Measurements from ENCODE around the gene USH2A.

The USH2A gene

DNA sequence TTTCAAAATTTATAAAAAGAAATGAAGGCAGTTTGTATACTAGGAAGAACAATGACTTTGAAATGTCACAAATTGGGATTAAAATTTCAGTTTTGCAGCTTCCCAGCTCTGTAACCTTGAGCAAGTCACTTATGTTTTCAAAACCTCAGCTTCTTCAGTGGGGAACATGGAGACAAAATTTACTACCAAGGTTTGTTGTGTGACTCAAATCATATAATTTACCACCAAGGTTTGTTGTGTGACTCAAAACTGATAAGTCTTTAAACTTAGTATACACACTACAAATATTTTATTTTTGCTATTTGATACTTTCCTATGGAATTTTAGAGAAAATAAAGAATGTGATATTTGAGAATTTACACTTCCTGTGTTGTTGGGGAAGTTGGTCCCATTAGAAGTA is 636.3 kb downstream of the USH2A start:
- no peak for DNase-seq (ENCODE audit: low read depth)

DNA sequence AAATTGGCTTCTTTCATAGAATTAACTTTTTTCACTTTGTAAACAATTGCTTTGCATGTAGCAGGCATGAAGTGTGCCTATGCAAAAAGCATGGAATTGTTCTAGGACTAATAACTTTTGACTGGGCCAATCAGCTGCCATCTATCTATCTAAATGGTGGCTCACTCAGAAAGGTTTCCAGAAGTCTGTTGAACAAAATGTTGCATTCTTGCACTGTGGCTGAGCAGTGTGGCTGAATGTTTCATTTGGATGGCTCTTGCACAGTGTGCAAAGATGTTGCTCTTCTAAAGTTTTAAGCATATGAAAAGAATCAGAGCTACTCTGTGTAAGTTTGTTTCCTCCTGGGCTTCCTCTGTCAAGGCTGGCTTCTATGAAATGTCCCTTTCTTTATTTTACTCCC is 642.6 kb downstream of the USH2A start:
- DNase-seq (ENCODE audit: low read depth), result no peak

DNA sequence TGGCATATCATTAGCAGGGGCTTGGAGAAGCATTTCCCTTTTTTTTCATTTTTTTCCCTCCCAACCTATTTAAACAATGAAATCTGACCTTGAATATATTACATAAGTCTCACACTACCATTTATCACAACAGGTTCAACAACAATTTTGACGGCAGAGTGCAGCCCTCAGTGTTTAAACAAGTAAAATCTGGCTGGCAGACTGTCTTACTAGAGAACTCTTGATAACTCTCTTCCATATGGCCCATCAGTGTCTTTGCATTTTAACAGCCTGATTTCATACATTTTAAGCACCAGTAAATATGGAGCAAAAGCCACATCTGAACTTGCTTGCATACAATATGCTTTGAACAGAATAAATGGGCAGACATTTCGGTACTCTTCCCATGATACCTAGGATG is 643.1 kb downstream of the USH2A start:
- DNase-seq (ENCODE audit: low read depth), result no peak

DNA sequence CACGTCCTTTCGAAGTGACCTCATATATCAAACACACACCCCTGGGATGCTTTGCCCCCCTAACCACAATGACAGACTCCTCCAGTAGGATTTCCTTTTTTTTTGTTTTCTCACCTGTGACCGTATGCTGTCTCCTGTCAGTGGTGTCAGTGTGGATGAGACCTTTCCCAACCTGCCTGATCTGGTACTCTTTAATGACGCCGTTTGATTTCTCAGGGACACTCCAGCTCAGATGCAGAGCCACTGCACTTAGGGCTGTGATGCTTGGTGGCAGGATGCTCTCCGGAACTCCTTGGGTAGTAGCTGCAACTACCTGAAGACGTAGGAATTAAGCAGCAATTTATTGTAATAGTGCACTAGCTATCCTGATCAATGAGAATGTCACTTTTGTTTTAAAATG is 643.5 kb downstream of the USH2A start:
- DNase-seq (ENCODE audit: low read depth), result no peak

DNA sequence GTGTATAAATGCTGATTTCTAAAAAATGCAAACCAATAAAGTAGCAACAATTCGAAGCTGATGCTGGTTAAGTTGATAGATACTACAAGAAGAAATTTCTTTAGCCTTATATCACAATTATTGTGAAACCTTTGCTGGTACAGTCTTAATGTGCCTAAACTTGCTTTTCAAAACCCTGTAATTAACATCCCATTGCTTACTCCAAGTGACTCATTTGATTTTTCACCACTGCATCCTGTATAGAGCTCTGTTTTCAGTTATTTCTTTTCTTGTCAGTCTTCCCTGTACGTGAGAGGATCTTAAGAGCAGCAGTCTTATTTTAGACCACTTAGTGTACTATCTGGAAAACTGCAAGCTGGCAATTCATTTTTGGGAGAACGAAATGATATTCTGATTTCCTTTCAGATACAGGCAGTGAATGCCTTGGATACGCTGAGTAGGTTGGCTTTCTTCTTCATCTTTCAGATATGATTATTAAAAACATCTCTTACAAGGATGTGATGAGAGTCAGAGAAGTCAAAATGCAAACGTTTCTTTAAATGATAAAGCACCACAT is 645.8 kb downstream of the USH2A start:
- no peak for DNase-seq (ENCODE audit: low read depth)

DNA sequence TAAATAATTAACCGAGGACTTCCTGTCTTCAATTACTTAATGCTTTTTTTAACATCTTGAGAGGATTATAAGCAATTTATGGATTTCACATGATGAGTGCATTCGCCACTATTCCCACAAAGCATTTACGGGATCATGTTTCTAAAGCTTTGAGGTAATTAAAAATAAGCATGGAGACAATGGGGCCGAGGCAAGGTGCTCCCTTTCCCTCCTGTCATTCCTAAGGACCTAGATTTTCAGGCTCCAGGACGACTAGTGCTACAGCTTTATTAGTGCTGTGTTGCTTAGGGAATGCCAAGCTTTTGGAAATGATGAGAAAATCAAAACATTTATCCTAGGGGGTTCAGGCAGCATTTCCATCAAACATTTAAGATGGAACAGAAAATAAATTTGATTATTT is 646.9 kb downstream of the USH2A start:
- DNase-seq (ENCODE audit: low read depth), result no peak

DNA sequence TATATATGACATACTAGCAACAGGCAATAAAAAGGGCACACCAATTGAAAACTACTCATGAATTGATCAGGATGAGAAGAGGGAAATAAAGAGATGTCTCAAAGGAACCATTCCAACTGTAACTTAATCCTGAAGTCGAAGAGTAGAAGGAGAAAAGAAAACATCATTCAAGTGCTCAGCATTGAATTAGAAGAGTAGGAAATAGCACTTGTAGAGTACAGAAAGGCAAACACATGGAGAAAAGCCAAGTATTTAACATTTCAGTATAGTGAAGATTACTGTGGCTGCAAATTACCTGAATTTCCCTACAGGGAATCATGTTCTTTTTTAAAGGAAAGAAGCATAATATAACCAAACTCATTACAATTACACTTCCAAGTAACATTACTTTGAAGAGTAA is 651.1 kb downstream of the USH2A start:
- no peak for DNase-seq (ENCODE audit: low read depth)

DNA sequence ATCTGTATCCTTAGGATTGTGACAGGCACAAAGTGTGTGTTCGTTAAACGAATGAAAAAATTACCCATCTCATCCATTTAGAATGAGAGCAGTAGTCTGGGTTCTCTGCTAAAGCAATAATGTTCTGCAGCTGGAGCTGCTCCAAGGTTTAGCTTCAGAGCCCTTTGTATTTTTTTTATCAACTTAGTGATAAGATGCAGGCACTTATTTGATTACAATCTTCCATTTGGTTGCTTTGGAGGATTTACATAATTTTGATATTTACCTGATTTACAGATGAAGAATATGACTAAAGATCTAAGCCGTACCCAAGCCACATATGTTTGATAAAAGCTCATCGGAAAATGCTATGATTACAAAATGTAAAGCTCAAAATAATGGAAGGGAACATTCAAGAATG is 654.9 kb downstream of the USH2A start:
- DNase-seq (ENCODE audit: low read depth), result no peak

DNA sequence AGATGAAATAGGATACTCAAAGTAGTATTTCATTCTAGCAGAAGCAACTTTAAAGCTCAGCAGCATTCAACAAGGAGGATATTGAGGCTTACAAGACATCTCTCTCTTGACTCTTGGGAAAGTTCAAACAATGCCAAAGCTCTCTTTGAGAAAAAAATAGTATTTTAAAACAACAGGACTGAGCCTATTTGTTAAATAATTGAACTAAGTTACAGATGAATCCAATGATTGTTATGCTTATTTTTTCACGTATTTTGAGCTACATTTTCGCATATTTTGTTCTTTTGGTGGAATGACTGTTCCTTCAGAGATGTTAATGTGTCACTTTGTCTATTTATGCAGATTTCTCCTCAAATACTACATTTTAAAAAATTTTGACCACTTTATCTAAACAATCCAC is 655.5 kb downstream of the USH2A start:
- no peak for DNase-seq (ENCODE audit: low read depth)

DNA sequence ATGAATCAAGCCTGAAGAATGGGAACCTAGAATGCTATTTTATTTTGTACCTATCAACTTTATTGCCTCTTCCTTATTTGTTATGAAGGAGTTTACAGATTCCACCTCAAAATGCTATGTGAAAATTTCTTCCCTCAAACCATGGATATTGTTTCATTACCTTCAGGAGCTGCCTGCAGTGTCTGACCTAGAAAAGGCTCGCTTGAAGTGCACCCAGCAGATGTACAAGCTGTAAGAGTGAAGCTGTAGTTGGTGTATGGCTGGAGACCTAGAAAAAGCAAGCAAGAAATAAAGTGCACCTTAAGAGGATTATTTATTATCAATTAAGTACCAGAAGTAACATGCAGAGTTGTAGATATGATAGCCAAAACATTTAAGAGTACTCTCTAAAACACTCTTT is 656.7 kb downstream of the USH2A start:
- DNase-seq (ENCODE audit: low read depth), result no peak

DNA sequence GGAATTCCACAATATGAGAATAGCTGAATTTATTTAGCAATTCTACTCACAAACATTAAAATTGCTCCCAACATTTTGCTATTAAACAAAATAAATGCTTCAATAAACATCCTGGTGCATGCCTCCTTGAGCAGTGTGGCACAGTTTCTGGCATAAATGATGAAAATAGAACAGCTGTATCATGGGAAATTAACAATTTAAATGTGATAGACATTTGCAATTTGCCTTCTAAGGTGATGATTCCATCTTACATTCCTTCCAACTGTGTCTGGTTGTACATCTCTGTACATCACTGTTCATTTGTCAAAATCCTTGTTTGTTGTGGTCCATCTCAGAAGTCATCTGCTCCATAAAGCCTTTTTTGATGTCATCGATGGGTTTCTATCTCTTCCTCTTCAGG is 657.4 kb downstream of the USH2A start:
- no peak for DNase-seq (ENCODE audit: low read depth)

DNA sequence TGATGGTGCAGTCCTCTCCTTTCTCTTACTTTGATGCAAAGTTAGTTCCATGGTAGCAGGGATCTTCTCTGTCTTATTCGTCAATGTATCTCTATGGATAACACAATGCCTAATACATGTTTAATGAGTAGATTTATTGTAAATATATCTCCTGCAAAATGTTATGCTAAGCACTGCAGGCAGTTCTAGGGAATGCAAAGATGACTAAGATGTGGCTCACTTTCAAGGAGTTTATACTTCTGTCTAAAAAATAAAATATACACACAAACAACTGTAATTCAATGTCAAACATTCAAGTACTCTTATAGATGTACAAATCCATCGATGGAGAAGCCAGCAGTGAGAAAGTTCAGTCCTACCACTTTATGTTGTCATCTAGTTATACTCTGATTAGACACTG is 661.8 kb downstream of the USH2A start:
- no peak for DNase-seq (ENCODE audit: low read depth)

DNA sequence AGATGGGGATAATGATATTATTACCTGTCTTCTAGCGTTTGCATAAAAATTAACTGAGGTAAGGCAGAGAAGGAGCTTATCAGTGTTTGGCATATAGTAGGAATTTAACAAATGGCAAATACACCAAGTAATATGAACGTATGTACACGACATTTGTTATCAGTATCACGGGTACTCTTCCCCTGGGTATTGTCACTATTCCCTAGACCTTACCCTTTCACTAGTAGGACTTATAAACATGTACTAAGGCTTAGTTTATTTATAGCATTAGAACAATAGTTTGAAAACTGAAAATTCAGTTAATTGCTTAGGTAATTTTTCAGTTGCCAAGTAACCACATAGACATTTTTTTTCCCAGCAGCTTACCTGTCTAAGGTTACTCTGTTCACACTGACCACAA is 669.1 kb downstream of the USH2A start:
- no peak for DNase-seq (ENCODE audit: low read depth)

DNA sequence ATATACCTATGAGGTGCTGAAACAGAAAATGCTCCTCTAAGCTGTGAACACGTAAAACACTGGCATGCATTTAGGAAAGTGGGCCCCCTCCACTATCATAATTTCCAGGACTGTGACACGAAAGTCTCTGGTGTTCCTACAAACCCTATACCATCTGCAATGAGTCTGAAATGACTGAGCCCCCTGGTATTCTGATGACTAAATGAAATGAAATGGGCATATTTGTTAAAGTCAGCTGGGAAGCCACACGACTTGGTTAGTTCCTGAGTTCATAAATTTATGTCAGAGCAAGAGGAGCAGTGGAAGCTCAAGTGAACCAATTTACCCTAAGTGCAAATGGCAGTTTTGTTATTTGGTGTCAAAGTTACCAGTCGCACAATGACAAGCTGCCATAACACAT is 673.8 kb downstream of the USH2A start:
- DNase-seq (ENCODE audit: low read depth), result no peak

DNA sequence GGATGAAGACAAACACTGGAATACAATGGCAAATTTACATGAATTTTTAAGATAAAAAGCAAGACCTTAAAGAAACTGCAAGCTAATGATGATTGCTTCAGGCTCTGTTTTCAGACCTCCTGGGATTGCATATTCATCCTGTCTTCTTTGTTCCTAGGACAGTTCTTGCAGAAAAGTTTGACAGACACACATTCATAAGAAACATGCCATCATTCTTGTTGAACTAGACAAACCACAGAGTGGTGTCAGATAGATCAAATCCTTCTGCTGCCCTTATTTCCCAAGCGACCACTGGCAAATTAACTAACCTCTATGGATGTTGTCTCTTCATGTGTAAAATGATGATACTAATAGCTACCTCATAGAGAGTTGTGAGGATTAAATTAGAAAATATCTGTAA is 674.8 kb downstream of the USH2A start:
- no peak for DNase-seq (ENCODE audit: low read depth)

DNA sequence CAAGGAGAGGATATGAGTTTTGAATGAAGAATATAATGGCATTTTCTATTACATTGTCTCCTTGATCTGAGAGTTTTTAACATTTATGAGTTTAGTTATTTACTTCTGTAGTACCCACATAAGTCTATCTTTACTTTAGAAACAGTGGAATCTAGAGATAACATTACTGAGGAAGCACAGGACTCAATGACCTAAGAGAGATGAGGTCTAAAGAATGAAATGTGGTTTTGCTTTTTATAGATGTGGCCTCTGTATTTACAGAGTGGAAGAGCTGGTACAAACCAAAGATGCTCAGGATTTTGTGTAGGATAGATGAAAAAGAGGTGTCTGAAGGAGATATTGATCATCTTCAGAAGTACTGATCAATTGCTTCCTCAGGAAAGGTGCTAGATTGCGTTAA is 678.8 kb downstream of the USH2A start:
- no peak for DNase-seq (ENCODE audit: low read depth)

DNA sequence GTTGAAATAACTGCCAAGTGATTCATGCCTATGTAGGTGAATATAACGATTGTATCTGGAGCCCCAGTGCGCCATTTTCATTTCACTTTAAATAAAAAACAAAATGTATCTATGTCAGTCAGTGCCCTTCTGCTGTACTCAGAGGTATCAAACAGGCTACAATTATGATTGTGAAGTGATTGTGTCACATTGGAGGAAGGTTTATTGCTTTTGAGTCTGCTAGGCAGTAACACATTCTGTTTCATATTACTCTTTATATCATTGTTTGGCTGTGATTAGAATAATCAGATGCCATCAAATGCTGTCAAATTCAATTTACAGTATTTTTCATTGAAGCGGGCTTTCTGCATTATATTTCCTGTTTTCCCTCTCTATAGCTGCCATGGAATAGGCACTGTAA is 684.2 kb downstream of the USH2A start:
- DNase-seq (ENCODE audit: low read depth), result no peak

DNA sequence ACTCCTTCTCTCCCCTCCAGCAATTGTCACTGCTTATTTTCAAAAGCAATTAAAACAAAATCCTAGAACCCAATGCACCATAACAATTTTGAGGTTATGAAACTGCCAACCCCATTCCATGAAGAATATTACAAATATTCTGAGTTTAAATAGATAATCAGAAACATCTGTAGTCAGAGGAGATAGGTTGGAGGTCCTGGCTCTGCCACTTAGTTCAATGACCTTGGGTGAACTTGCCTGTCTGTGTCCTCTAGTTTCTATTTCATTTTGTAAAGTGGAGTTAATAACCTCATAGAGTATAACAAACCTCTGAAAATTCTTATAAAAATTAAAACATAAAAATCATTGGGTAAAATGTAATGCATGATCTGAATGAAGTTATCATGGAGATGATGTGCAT is 691.5 kb downstream of the USH2A start:
- DNase-seq (ENCODE audit: low read depth), result no peak

DNA sequence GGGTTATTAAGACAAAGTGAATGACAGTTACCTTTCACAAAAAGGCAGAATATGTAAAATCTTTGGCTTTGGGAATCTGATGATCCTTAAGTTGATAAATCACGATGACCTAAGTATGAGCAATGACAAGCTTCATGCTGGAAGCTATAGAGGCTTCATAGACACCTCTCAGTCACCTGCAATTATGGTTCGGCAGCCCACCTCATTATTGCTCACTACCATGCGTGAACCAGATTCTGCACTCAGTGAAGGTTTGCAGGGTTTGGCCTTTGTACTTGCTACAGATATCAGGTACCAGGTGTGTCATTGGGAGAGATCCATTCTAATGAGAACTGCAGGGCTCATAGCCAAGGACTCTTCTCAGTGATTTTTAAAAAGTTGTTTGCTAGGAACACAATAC is 692.6 kb downstream of the USH2A start:
- DNase-seq (ENCODE audit: low read depth), result no peak

DNA sequence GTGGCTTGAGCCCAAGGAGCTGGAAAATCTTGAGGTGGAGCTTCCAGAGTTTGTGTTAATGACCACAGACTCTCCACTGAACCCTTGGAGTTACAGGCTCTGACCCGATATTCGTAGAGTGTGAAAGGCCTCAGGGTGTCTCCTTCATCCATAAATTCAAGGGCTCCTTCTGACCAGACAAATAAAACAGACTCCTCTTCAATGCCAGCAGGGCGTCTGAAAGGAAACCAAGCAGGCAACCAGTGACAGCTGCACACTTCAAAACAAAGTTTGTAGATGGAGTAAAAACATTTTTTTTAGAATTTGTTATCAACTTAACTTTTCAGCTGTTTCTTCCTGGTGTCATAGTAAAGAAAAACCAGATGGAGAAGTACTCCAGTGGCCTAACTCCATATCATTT is 695.1 kb downstream of the USH2A start:
- no peak for DNase-seq (ENCODE audit: low read depth)

DNA sequence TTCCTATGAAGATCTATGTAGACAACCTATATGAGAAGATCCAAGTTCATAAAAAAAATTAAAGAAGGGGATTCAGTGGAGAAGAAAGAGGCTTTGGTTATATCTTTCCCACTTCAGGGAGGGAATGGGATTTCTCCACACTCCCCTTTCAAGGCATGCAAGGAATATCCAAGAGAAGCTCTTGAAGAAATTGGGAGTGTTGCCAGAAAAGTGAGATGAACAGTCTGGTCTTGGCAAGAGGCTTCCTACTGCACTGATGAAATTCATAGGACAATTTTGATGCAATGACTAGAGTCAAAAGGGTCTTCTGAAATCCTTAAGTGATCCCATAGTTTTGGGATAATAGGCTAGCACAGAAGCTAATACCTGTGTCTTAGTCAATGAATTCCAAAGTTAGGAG is 703.1 kb downstream of the USH2A start:
- no peak for DNase-seq (ENCODE audit: low read depth)

DNA sequence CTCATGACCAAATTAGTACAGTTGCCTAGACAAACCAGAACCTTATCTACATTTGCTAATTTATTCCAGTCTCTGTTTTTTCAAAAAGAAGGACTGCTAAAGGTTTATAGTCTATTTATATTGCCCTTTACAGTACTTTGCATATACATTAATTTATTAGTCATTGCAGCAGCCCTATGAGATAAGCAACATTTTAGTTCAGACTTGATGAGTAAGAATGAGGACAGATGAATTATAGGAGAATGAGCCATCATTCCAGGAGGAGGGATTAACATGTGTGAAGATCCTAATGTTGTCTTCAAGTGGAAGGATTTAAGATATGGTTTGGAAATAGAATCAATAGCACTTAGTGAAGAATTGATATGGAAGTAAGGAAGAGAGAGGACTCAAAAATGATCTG is 703.7 kb downstream of the USH2A start:
- DNase-seq (ENCODE audit: low read depth), result no peak

DNA sequence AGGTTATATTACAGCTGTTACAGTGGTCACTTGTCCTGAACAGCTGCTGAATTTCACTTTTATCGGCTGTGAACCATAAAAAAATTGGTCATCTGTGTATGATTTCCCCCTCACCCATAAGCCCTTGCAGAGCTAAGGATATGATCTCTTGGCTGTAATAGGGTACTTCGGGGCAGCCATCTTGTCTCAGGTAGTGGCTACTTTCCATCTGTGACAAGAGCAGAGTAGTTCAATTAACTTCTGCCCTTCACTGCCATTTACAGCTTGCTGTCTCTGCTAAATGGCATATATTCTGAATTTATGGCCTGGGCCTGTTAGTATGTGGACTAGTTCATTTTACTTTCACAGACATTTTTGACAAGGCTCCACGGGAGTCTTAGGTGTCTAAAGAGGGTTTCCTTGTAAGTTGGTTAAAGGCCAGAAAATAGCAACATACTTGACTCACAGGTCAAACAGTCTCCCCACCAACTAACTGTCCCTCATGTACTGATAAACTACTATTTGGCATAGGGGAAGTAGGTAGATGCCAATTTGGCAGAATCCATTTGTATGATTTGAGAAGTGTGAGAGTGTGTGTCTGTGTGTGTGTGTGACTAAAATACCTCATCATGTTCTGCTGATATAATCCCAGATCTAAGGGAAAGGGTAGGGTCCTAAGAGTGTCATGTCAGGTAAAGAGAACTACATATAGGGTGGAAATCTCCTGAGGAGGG is 704.5 kb downstream of the USH2A start:
- no peak for DNase-seq (ENCODE audit: low read depth)

DNA sequence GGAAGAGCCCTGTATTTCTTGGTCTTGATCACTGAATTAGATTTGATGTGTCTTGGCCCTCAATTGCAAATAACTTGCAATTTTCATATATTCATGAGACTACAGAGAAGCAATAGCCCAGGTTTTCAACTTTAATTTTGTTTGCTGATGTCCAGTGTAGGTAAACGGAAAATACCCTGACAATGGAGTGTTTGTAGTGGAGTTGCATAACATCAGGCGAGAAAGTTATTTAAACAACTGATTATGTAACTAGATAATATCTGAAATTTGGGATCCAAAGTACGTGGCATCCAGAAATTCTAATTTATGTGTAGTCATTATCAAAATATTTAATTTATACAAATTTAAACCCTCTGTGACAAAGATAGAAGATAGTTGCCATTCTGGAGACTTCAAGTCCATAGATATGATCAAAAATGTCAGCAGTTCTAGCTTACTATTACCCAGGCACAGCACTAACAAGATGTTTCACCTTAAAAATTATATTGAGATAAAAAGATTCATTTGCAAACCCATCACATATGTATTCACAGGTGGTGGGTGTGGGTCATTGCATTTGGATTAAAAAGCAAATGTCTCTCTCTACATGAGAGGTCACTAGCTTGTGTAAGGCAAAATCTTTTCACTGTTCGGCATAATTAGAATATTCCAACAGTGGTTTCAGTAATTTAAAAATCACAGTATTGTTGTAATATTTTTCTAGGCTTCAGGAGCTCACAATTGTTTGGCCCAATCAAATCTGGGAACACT is 705.4 kb downstream of the USH2A start:
- no peak for DNase-seq (ENCODE audit: low read depth)
